GM18868 (cell line): ENCODE results near the gene PPP1CB.

Source experiments
- ATAC-seq: cut with Tn5 transposase; IDR thresholded peaks from one replicate; pipeline ENCODE4 v1.9.1; 2021; ENCODE audit warnings: mild to moderate bottlenecking, moderate library complexity; ENCODE audit not compliant: unreplicated experiment

The PPP1CB gene

GRCh38 chr2:28842042-28842441 lies 90.4 kb downstream of the PPP1CB start:
- ATAC-seq = no peak
